ENCODE results near the gene TENT4B. TPM values are rescaled to one million over a fixed set of nuclear protein-coding genes. Genes with fewer than 3 reads are reported as not detected.

Gene TENT4B
- total RNA-seq, 1 experiment from 2014 or later = 18.3 TPM

- no peaks in the 10 kb centered on the region for H3K36me3 ChIP-seq (ENCODE audit: insufficient read depth, low read length, poor library complexity, severe bottlenecking)
- no peak for TF ChIP-seq CTCF (conservative IDR thresholded peaks at IDR 0.05; ENCODE audit: low read depth, low read length)
- TF ChIP-seq EZH2 (IDR thresholded peaks at IDR 0.05; ENCODE audit: borderline replicate concordance, low read depth, low read length, poor library complexity, severe bottlenecking) = no peak
- BruUV-seq (replicated peaks) = no TSS peak
- H3K9me3 ChIP-seq (ENCODE audit: low read depth, low read length, poor library complexity, severe bottlenecking) = no peaks in the 10 kb centered on the region
- no peak overlapping the region for H3K4me3 ChIP-seq (ENCODE audit: low read depth, low read length, poor library complexity, severe bottlenecking)
- H3K27me3 ChIP-seq (replicated peaks; ENCODE audit: insufficient read depth, low read depth, low read length, poor library complexity) = no peaks in the 10 kb centered on the region
- peaks cover 7% of the 10 kb centered on the region for H3K4me1 ChIP-seq (ENCODE audit: insufficient read depth, low read length, poor library complexity, severe bottlenecking)
- H3K27ac ChIP-seq (ENCODE audit: low read depth, low read length, poor library complexity, severe bottlenecking) = no peak overlapping the region
- no peak for DNase-seq (ENCODE audit: low spot score)
- intact Hi-C loops (cut with micrococcal nuclease; ENCODE audit: unreplicated experiment) = no loop called here
- ChIA-PET POLR2A (ENCODE audit: low non-redundant PET) (no interaction called here), CTCF (no interaction called here)
These were observed 119.0 kb downstream of the TENT4B start for GRCh38 chr16:50272111-50272571.

DNA sequence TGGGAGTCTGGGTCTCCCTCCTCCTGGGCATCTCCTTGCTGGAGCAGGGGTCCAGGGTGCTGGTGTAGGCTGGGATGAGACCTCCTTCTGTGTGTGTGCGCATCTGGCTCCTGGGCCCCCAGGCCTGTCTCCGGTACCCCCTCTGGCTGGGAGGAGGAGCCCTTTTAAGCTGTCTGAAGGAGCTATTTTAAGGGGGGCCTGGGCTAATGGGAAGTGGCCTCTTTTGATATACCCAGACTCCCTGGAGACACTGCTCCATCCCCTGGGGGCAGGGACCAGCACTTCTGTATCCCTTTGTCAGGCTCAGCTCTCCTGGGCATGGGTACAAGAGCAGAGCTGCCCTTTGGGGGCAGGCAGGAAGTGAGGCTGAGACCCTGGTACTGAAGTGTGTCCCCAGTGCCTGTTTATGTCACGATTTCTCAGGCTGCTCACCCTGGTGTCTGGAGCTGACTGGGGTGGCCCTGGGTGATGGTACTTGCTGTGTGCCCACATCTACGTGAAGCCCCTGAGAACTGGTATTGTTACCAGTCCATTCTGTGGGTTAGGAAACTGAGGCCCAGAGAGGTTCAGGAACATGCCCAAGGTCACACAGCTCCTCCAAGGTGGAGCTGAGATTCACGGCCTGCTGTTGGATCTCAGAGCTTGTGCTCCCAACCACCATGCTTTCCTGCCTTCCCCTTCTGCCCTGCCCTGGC is 119.7 kb downstream of the TENT4B start:
- no TSS peak for BruUV-seq (replicated peaks)
- Histone ChIP-seq H3K27me3 (replicated peaks; ENCODE audit: insufficient read depth, low read depth, low read length, poor library complexity) (no peaks in the 10 kb centered on the region), H3K27ac (ENCODE audit: low read depth, low read length, poor library complexity, severe bottlenecking) (no peak overlapping the region), H3K4me3 (ENCODE audit: low read depth, low read length, poor library complexity, severe bottlenecking) (no peak overlapping the region), H3K4me1 (ENCODE audit: insufficient read depth, low read length, poor library complexity, severe bottlenecking) (no peaks in the 10 kb centered on the region), H3K36me3 (ENCODE audit: insufficient read depth, low read length, poor library complexity, severe bottlenecking) (no peaks in the 10 kb centered on the region), H3K9me3 (ENCODE audit: low read depth, low read length, poor library complexity, severe bottlenecking) (no peaks in the 10 kb centered on the region)
- ChIA-PET CTCF (no interaction called here), POLR2A (ENCODE audit: low non-redundant PET) (no interaction called here)
- TF ChIP-seq CTCF (conservative IDR thresholded peaks at IDR 0.05; ENCODE audit: low read depth, low read length) (no peak), EZH2 (IDR thresholded peaks at IDR 0.05; ENCODE audit: borderline replicate concordance, low read depth, low read length, poor library complexity, severe bottlenecking) (no peak)
- DNase-seq (ENCODE audit: low spot score) = no peak
- intact Hi-C loops (cut with micrococcal nuclease; ENCODE audit: unreplicated experiment) = no loop called here

DNA sequence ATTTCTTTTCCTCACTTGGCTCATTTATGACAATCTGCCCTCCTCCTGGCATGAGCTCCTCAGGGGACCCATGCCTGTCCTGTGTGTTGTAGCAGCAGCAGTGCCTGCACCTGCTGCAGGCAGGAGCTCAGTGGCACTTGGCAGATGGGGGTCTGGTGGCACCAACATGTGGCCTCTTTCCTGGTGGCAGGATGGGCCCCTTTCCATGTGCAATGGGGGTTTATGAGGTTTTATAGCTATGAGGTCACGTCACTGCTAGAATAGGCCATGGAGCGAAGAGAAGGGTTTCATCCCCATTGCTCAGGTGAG is 120.2 kb downstream of the TENT4B start:
- no peaks in the 10 kb centered on the region for H3K9me3 ChIP-seq (ENCODE audit: low read depth, low read length, poor library complexity, severe bottlenecking)
- no TSS peak for BruUV-seq (replicated peaks)
- TF ChIP-seq CTCF (conservative IDR thresholded peaks at IDR 0.05; ENCODE audit: low read depth, low read length) (no peak), EZH2 (IDR thresholded peaks at IDR 0.05; ENCODE audit: borderline replicate concordance, low read depth, low read length, poor library complexity, severe bottlenecking) (no peak)
- intact Hi-C loops (cut with micrococcal nuclease; ENCODE audit: unreplicated experiment) = no loop called here
- H3K27me3 ChIP-seq (replicated peaks; ENCODE audit: insufficient read depth, low read depth, low read length, poor library complexity) = no peaks in the 10 kb centered on the region
- H3K36me3 ChIP-seq (ENCODE audit: insufficient read depth, low read length, poor library complexity, severe bottlenecking) = no peaks in the 10 kb centered on the region
- no peak for DNase-seq (ENCODE audit: low spot score)
- H3K4me3 ChIP-seq (ENCODE audit: low read depth, low read length, poor library complexity, severe bottlenecking) = no peak overlapping the region
- ChIA-PET CTCF (no interaction called here), POLR2A (ENCODE audit: low non-redundant PET) (no interaction called here)
- H3K27ac ChIP-seq (ENCODE audit: low read depth, low read length, poor library complexity, severe bottlenecking) = no peak overlapping the region
- no peaks in the 10 kb centered on the region for H3K4me1 ChIP-seq (ENCODE audit: insufficient read depth, low read length, poor library complexity, severe bottlenecking)
